GM18519 (cell line): ENCODE data around the gene EVA1C.
"Not testable (repeated sequence)": the region's sequence is repeated elsewhere in the genome, so short reads cannot be mapped to it uniquely, and the experiment has no call there.

Experiments
- ATAC-seq: cut with Tn5 transposase; IDR thresholded peaks from one replicate; pipeline ENCODE4 v1.9.1; 2021; ENCODE audit warnings: mild to moderate bottlenecking, moderate library complexity; ENCODE audit not compliant: unreplicated experiment, low FRiP score

Gene EVA1C

DNA sequence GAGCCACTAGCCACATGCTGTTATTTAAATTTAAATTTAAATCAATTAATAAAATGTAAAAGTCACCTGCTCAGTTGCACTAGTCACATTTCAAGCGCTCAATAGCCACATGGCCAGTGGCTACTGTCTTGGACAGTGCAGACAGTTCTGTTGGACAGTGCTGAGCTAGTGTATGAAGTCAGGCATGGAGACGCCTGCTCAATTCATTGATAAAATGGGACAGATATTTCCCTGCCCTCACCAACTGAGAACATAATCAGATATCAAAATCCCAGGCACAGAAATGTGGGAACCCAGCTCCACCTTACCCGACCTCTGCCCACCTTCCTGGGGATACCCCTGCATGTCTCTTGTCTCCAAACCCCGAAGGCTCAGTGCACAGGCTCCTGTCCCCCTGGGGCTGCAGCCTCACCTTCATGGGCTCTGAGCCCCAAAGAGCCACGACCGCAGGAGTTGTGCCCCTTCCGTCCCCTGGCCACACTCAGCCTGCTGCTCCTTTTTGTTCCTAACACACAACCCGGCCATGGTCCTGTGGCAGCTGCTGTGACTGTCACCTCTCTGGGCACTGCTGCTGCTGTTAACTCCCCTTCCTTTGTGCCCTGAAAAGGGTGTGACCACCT is 109.3 kb downstream of the EVA1C start:
- ATAC-seq = no peak

DNA sequence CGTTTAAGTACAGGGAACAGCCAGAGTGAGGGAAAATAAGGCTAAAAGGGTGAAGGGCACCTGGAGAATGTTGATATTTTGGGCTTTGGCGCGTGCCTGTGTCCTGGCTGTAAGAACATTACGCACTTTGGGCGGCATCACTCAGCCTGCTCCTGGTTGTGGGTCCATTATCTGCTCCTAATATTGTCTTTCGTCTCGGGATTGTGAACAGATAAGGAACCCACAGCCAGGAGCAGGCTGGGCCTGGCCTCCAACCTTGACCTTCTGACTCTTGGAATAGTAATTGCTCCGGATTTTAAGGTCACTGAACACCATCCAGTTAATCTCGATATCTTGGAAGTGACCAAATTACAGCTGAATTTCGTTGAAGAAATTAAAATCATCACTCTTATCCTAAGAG is 111.0 kb downstream of the EVA1C start:
- ATAC-seq = no peak

DNA sequence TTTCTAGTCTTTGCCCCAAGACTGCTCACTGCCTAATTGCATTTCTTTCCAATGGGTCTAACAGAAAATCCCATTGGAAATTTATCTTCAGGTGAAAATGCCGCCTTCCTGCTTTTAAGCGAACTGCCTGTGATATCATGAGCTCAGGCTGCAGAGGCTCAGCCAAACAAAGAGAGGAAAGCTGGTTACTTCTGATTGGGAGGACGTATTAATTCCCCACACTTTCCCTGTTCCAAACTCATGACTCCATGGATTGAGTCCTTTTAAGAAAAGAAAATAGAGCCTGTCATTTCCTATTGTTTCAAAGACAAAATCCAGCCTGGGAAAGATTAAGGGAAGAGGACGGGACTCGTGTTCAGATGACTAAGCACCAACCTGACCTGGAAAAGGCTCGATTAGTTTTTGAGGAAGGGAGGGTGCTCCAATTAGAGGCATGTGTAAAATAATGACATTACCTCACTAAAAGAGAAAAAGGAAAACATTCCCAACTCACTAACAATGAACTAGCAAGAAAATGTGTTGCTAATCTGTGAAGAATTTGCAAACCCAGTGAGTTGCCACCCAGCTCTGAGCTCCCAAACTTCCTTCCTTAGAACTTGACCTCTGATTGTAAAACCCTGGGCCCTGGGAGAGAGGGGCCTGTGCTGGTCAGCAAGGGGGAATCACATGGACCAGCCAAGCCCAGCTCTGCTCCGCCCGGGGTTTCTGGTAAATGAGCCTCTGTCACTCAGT is 111.6 kb downstream of the EVA1C start:
- no peak for ATAC-seq

DNA sequence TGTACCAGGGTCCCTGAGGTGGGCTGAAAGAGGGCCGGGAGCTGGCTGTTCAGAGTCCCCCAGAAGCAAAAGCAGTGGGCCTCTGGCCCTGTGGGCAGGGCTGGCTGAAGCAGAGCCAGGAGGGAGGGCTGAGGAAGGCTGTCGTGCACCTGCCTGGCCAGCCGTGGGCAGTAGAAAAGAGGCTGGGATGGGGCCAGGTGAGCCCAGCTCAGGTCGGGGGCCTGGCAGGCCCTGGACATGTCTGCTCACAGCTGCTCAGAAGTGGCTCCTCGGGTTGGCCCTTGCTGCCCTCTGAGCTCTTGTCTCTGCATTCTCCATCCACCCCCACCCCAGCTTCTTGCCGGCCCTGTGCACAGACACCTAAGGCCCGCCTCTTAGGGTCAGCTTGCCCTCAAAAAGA is 112.8 kb downstream of the EVA1C start:
- ATAC-seq = no peak

DNA sequence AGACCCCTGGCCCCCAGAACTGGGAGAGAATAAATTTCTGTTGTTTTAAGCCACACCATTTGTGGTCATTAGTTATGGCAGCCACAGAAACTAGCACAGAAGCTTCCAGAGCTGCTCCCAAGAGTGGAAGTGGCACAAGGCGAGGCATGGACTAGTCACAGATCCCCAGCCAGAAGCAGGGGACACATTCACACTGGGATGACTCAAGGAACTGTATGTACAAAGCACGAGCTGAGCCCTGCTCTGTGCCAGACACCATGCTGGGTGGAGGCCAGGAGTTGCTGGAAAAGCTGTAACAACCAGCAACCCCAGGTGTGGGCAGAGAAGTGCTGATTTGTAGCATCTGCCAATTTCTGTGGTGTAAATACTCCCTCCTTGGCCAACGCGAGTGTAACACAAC is 117.2 kb downstream of the EVA1C start:
- no peak for ATAC-seq

DNA sequence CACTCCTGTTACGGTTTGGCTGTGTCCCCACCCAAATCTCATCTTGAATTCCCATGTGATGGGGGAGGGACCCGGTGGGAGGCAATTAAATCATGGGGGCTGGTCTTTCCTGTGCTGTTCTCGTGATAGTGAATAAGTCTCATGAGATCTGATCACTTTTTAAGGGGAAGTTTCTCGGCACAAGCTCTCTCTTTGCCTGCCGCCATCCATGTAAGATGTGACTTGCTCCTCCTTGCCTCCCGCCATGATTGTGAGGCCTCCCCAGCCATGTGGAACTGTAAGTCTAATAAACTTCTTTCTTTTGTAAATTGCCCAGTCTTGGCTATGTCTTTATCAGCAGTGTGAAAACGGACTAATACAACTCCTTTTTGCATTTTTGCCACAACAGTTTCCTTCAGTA is 118.3 kb downstream of the EVA1C start:
- not testable (repeated sequence) for ATAC-seq

DNA sequence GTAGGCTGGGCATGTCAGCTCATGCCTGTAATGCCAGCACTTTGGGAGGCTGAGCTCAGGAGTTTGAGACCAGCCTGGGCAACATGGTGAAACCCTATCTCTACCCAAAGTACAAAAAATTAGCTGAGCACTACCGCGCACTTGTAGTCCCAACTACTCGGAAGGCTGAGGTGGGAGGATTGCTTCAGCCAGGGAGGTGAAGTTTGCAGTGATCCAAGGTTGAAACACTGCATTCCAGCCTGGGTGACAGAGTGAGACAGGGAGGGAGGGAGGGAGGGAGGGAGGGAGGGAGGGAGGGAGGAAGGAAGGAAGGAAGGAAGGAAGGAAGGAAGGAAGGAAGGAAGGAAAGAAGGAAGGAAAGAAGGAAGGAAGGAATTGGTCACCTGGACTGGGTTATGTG is 119.1 kb downstream of the EVA1C start:
- not testable (repeated sequence) for ATAC-seq

DNA sequence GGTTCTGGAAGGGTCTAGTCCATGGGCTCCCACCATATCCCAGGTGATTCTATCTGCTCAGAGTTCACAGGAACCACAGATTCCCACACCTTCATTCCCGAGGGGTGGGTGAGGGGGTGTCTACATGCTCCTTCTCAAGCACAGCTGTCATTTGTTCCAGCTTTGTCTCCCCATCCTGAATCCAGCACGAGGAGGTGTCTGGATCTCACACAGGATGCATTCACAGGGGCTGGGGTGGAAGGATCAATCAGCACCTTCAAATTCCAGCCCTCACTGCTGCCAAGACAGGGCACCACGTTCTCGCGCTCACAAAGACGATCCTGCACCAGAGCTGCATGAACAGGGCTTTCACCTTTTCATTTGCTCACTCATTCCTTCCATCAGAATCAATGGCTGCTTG is 120.1 kb downstream of the EVA1C start:
- ATAC-seq = no peak

DNA sequence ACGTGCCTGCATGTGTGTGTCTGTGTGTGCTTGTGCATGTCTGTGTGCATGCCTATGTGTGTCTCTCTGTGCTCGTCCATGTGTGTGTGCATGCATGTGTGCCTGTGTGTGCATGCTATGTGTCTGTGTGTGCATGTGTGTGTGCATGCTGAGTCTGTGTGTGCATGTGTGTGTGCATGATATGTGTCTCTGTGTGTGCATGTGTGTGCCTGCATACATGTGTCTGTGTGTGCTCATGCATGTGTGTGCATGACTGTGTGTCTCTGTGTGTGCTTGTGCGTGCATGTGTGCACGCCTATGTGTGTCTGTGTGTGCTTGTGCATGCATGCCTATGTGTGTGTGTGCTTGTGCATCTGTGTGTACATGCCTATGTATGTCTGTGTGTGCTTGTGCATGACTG is 120.5 kb downstream of the EVA1C start:
- no peak for ATAC-seq

DNA sequence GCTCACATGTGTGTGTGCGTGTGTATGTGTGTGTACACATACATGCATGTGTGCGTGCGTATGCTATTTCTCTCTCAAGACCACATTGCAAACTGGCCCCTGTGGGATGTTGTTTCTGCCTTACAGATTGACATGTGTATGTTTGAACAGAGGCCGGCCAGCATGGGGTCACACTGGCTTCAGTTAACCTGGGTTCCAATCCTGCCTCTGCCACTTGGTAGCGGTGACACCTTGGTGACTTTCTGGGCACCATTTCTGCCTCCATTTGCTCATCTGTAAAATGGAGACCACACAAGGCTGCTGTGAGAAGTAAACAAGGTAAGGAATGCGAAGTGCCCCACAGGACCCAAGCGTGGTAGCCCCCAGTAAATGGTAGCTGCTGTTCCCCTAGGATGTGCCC is 121.1 kb downstream of the EVA1C start:
- ATAC-seq = no peak

DNA sequence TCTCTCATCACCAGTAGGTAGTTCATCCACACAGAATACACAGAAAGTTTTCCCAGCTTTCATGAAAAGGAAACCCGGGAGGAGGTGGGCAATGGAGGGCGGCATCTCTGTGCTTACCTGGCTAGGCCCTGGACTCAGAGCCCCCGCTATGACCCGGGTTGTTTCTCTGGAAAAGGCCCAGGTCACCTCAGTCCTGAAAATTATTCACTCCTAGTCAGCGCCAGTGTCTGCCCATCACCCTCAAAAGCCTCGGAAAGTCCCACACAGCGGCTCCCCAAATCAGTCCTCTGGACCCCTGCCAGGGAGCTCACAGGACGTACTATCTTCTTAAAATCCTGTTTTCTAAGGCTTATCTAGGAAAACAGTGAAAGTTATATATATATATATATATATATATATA is 121.6 kb downstream of the EVA1C start:
- ATAC-seq = no peak

DNA sequence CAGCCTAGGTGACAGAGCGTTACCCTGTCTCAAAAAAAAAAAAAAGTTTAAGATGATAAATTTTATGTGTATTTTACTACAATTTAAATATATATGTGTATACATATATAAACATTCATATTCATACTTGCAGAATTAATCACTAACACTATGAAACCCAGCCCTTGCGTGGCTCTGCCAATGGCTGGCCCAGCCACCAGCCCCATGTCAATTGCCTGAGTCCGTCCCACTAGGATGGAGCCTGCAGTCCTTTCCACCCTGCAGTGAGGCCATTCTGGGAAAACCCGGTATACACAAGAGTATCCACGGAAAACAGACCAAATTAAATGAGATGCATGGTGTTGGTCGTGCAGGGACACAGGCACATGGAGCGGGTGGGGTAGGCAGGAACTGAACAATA is 123.1 kb downstream of the EVA1C start:
- no peak for ATAC-seq

DNA sequence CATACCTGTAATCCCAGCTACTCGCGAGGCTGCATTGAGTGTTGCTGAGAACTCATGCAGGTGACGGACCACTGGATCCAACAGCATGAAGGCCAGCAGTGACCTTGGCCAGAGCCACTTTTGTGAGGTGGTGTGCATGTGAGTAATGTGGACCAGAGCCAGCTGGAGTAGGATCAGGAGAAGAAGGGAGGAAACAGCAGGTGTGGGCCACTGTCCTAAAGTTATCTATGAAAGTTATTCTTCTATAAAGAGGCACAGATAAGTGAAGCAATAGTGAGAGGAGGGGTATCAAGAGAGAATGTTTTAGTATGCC is 125.0 kb downstream of the EVA1C start:
- ATAC-seq = no peak

DNA sequence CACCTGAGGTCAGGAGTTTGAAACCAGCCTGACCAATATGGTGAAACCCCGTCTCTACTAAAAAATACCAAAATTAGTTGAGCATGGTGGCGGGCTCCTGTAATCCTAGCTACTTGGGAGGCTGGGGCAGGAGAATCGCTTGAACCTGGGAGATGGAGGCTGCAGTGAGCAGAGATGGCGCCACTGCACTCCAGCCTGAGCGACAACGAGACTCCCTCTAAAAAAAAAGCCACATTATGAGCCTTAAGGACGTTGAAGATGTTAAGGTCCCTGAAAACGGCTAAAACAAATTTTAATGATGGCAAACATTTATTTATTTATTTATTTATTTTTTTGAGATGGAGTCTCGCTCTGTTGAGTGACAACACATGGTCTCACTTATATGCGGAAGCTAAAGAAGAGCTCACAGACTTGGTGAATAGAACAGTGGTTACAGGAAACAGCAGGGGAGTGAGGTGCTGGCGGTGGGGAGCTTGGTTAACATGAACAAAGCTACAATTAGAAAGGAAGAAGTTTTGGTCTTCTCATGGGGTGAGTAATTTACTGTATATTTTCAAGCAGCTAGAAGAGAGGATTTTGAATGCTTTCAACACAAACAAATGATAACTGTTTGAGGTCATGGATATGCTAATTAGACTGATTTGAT is 125.8 kb downstream of the EVA1C start:
- ATAC-seq = no peak

DNA sequence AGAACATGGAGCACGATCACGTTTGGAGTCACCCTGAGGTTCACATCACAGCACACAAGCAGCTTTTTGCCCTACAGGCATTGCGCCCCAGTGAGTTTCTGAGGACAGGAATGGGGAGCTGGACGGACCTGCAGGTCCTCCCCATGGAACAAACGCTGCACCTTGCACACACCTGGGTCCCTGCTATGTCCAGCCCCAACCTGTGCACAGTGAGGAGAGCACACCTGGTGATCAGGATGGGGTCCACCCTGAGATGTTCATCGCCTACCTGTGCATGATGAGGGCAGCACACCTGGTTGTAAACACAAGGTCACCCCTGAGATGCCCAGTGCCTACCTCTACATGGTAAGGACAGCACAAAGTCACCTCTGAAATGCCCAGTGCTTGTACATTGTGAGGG is 126.9 kb downstream of the EVA1C start:
- ATAC-seq = no peak

DNA sequence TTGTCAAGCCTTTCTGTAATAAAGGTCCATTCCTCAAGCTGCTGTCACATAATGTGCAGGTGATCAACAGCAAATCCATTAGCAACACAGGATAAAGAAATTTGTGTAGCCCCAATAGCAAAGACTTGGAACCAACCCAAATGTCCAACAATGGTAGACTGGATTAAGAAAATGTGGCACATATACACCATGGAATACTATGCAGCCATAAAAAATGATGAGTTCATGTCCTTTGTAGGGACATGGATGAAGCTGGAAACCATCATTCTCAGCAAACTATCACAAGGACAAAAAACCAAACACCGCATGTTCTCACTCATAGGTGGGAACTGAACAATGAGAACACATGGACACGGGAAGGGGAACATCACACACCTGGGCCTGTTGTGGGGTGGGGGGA is 130.6 kb downstream of the EVA1C start:
- ATAC-seq = not testable (repeated sequence)

DNA sequence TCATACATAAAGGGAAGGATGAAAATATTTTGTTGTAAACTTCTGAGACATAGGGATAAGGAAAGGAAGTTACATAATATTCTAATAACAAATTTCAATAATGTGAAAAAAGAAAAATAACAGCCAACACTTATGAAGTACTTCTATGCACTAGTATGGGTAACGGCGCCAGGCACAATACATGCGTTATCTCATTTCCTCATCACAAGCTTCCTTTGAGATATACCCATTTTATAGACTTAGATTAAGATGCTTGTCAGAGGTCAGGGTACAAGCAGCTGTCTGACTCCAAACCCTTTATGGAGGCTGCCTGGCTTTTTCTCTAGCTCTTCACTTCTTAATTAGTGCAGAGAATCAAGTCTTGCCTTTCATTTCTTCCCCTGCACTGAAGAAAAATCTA is 131.5 kb downstream of the EVA1C start:
- no peak for ATAC-seq

DNA sequence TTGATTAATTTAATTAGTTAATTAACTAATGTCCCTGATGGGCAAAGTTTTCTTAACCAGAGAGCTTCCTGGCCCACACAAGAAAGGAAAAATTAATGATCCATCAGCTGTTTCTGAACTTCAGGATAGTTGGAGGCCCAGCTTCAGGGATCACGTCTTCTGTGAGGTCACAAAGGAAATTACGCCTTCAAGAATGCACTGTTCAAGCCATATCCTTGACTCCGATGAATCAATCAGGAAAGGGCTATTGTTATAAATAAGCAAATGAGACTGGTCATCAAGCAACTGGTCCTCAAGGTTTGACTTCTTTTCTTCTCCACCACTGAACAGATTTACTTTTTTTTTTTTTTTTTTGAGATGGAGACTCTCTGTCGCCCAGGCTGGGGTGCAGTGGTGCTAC is 132.2 kb downstream of the EVA1C start:
- no peak for ATAC-seq

DNA sequence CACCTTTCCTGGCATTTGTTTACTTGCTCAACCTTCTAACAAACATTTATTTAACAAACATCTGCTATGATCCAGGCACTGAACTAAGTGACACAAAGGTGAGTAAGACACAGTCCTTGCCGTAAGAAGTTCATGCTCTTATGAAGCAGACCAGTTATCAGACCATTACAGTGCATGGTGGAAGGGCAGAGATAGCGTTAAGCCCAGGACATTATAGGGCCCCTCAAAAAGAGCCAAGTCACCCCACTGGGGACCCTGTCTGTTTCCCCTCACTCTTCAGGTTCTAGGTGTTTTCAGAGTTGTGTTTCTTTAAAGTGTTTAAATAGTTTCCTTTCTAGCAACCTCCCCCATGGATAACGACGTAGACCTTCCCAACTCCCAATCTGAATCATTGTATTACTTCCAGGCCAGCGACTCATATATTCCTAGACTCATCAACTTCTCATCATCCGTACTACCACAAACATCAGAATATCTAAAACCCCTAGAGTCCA is 133.5 kb downstream of the EVA1C start:
- no peak for ATAC-seq

DNA sequence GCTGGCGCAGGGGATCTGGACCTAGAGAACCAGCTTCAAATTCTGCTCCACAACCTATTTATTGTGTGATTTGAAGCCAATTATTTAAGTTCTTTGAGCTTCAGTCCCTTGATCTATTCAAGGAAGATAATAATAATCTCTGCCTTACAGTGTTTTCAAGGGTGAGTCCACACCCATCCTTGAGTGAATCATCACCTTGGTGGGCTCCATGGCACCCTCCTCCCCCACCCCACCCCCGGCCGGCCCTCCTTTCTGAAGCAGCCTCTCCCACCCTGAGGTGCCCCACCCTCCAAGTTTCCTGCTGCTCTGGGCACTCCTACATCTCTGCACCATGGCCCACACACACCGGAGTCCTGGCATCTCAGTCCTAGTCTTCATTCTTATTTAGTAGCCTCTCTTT is 134.5 kb downstream of the EVA1C start:
- ATAC-seq = no peak

DNA sequence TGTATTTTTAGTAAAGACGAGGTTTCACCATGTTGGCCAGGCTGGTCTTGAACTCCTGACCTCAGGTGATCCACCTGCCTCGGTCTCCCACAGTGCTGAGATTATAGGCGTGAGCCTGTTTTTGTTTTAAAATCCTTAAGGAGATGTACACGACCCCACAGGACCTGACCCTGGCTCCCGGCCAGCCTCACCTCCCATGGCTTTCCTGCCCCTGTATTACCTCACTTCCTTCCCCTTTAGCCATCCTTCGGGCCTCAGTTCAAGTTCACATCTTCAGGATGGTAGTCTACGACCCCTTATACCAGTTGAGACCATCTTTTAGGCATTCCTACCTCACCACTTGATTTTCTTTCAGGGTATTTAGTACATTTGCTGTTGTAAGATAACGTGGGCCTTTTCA is 136.5 kb downstream of the EVA1C start:
- no peak for ATAC-seq

DNA sequence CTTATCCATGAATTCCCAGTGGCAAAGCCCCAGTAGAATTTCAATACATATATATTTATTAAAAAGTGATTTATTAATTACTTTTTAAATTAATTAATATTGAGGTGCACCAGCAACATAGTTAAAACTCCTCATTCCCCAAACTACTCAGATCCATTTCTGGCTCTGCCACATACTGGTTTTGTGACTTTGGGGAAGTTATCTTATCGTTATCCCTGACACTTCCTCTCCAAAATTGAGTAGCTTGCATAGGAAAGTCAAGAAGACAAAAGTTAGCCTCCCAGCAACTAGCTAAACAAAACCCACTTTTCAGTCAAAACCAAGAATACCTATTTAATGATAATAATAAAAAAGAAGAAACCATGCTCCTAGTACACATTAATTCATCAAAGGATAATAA is 136.9 kb downstream of the EVA1C start:
- no peak for ATAC-seq
